GM12801 (cell line): ENCODE data around the gene NRL.

Experiments
- TF ChIP-seq, protein P1 (sequence below): IDR thresholded peaks from one replicate; pipeline ENCODE4 v1.5.1; 2011; ENCODE audit warnings: control low read depth; ENCODE audit not compliant: insufficient read length; ENCODE audit errors: extremely low read depth

NRL gene

GRCh38 chr14:24072881-24073877, 41.6 kb downstream of the NRL start:
- TF ChIP-seq, protein P1, sequence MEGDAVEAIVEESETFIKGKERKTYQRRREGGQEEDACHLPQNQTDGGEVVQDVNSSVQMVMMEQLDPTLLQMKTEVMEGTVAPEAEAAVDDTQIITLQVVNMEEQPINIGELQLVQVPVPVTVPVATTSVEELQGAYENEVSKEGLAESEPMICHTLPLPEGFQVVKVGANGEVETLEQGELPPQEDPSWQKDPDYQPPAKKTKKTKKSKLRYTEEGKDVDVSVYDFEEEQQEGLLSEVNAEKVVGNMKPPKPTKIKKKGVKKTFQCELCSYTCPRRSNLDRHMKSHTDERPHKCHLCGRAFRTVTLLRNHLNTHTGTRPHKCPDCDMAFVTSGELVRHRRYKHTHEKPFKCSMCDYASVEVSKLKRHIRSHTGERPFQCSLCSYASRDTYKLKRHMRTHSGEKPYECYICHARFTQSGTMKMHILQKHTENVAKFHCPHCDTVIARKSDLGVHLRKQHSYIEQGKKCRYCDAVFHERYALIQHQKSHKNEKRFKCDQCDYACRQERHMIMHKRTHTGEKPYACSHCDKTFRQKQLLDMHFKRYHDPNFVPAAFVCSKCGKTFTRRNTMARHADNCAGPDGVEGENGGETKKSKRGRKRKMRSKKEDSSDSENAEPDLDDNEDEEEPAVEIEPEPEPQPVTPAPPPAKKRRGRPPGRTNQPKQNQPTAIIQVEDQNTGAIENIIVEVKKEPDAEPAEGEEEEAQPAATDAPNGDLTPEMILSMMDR, result no peak

- TF ChIP-seq, protein P1, result no peak
Measured at GRCh38 chr14:24072436-24072835, 42.3 kb downstream of the NRL start.

DNA sequence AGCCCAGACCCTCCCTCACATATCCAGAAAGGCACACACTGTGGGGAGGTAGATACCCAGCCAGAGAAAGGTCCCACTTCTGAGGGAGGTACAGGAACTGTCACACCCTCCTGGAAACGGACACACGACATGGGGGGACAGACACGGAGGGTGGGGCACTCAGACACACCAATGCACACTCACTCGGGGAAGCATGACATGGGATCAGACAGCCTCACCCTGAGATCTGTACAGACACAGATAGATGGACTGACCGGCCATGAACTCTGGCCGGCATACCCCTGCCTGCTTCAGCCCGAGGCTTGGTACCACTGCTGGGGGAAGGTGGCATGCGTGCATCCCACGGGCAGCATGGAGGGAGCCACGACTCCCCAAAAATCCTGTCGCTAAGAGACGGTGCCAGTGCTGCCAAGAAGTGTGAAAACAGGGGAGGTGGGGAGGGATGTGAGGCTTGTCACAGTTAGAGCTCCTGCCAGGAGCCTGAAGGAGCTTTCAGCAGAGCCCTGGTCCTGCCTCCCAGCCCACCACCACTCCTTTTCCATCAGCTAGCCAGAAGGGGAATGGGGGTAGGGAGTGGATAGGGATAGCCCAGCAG, 42.8 kb downstream of the NRL start:
- TF ChIP-seq, protein P1, result no peak

GRCh38 chr14:24071144-24071697, 43.5 kb downstream of the NRL start, which contains the start of gene CPNE6:
Gene CPNE6 (plus strand): TSS chr14:24071562. CDS start chr14:24072937, 1,375 bp downstream.
- TF ChIP-seq, protein P1, result no peak

- TF ChIP-seq, protein P1, result no peak
Measured at GRCh38 chr14:24070285-24071143, 44.2 kb downstream of the NRL start.

GRCh38 chr14:24069411-24069735, 45.4 kb downstream of the NRL start:
- TF ChIP-seq, protein P1, result no peak
